K562 (cell line): ENCODE data around the gene WWOX. TPM values are rescaled to one million over a fixed set of nuclear protein-coding genes. Genes with fewer than 3 reads are reported as not detected.

Experiments
- ATAC-seq: fragments of 200-7000 bp; cut with Tn5 transposase; 3 replicates; pipeline ENCODE4 v1.9.1; 2020; ENCODE audit warnings: moderate library complexity
- BruUV-seq: library from RNA; stranded (reverse); fragments of 400-500 nt; replicated peaks from 2 replicates; lab custom pipeline; 2021; lab: Mats Ljungman, UMichigan
- CTCF ChIA-PET: fragments of 300-600 bp; formaldehyde crosslinking; extraction: SDS; loops from one replicate; lab custom pipeline; 2021; ENCODE audit warnings: low intra/inter-chr PET ratio; lab: Yijun Ruan, JAX
- POLR2A ChIA-PET: fragments of 300-600, 350-650 bp; sonication (Branson Sonifier 250); formaldehyde crosslinking; extraction: SDS; loops from one replicate; lab custom pipeline; 2021; ENCODE audit warnings: antibody characterized with exemption, inconsistent platforms; lab: Yijun Ruan, JAX
- DNase-seq, 4 experiments: peaks; one replicate each; pipeline versions ENCODE4 v3.0.0 to v3.0.0-alpha.2; 2011 to 2018; ENCODE audit warnings: low spot score in 3 of 4, mixed read lengths in 3 of 4; ENCODE audit errors: extremely low read depth in 1 of 4
- FAIRE-seq: peaks from 2 replicates; lab custom pipeline; 2011; peaks lifted over from hg19 to GRCh38; lab: Jason Lieb, UNC
- H2AFZ ChIP-seq: 2 replicates; pipeline ENCODE4 v1.6.0; 2011; ENCODE audit warnings: low read depth, low read length, control low read depth, inconsistent platforms
- H3K27ac ChIP-seq: fragments of 200-600 bp; 3 replicates; pipeline ENCODE4 v1.8.0; 2011; ENCODE audit warnings: low read depth, mild to moderate bottlenecking, control low read depth, inconsistent platforms, low read length, moderate library complexity, mixed read lengths; ENCODE audit errors: extremely low read depth
- H3K27me3 ChIP-seq, 2 experiments: fragments of 300-600 bp in 1 of 2; 2 replicates in 1 of 2; 3 replicates in 1 of 2; pipeline versions ENCODE4 v1.6.0 to v1.8.0; 2011; ENCODE audit warnings: inconsistent platforms in 2 of 2, low read length in 2 of 2, mild to moderate bottlenecking in 1 of 2, mixed read lengths in 1 of 2, moderate library complexity in 1 of 2; ENCODE audit not compliant: control insufficient read depth in 2 of 2, insufficient read depth in 2 of 2
- H3K36me3 ChIP-seq: fragments of 300-600 bp; 3 replicates; pipeline ENCODE4 v1.8.0; 2011; ENCODE audit warnings: mild to moderate bottlenecking, low read length, inconsistent platforms; ENCODE audit not compliant: control insufficient read depth, insufficient read depth
- H3K4me1 ChIP-seq, 2 experiments: fragments of 200-600 bp in 1 of 2; replicated peaks in 1 of 2; 2 replicates in 1 of 2; 3 replicates in 1 of 2; pipeline versions ENCODE4 v1.5.1 to v1.8.0; 2011; ENCODE audit warnings: inconsistent platforms in 2 of 2, low read length in 2 of 2, mild to moderate bottlenecking in 1 of 2, mixed read lengths in 1 of 2, moderate library complexity in 1 of 2; ENCODE audit not compliant: control insufficient read depth in 2 of 2, insufficient read depth in 2 of 2
- H3K4me2 ChIP-seq: 2 replicates; pipeline ENCODE4 v1.6.1; 2011; ENCODE audit warnings: low read length, control low read depth, inconsistent platforms, mixed read lengths; ENCODE audit not compliant: insufficient read depth
- H3K4me3 ChIP-seq: fragments of 200-600 bp; sonication (generic), shearing (Covaris generic); 2 replicates; pipeline ENCODE4 v1.5.1; 2016; ENCODE audit warnings: control low read depth, inconsistent platforms
- H3K79me2 ChIP-seq: fragments of 200-600 bp; 3 replicates; pipeline ENCODE4 v1.8.0; 2011; ENCODE audit warnings: low read length, inconsistent platforms; ENCODE audit not compliant: control insufficient read depth, insufficient read depth
- H3K9ac ChIP-seq, 2 experiments: 2 replicates each; pipeline versions ENCODE4 v1.6.0 to v1.6.1; 2011; ENCODE audit warnings: low read depth in 2 of 2, low read length in 2 of 2, control low read depth in 1 of 2, inconsistent platforms in 1 of 2, mild to moderate bottlenecking in 1 of 2, mixed read lengths in 1 of 2; ENCODE audit not compliant: insufficient read depth in 1 of 2
- H3K9me1 ChIP-seq: one replicate; pipeline ENCODE4 v1.6.0; 2011; ENCODE audit warnings: inconsistent platforms, mild to moderate bottlenecking, low read length, moderate library complexity; ENCODE audit not compliant: control insufficient read depth, insufficient read depth
- H3K9me3 ChIP-seq: replicated peaks from 2 replicates; pipeline ENCODE4 v1.5.1; 2011; ENCODE audit warnings: low read depth, low read length, inconsistent platforms; ENCODE audit not compliant: control insufficient read depth, insufficient read depth
- H4K20me1 ChIP-seq: replicated peaks from 2 replicates; pipeline ENCODE4 v1.6.1; 2011; ENCODE audit warnings: low read length, inconsistent platforms, mixed read lengths; ENCODE audit not compliant: control insufficient read depth, insufficient read depth
- NCOA1 ChIP-seq: fragments of 450-650 bp; IDR thresholded peaks from 2 replicates; pipeline ENCODE4 v1.6.1; 2016; ENCODE audit warnings: low read depth
- RBM14 ChIP-seq: fragments of 200-400 bp; formaldehyde crosslinking; IDR thresholded peaks from 2 replicates; pipeline ENCODE4 v1.6.1; 2018; ENCODE audit warnings: low read depth, mild to moderate bottlenecking, low read length, moderate library complexity, borderline replicate concordance; ENCODE audit not compliant: insufficient read depth
- TAF7 ChIP-seq: fragments of 450-650 bp; IDR thresholded peaks from 2 replicates; pipeline ENCODE4 v1.6.1; 2016; ENCODE audit warnings: missing genetic modification characterization, missing compliant biosample characterization
- ZKSCAN1 ChIP-seq: fragments of 150-350 bp; IDR thresholded peaks from 2 replicates; pipeline ENCODE4 v1.6.1; 2016; ENCODE audit warnings: low read depth, low read length
- ZNF121 ChIP-seq: sonication (generic); formaldehyde crosslinking; conservative IDR thresholded peaks from 2 replicates; pipeline ENCODE4 v1.8.0; 2022; ENCODE audit warnings: missing genetic modification reagents
- ZNF23 ChIP-seq: fragments of 250-450 bp; sonication (Bioruptor Pico); IDR thresholded peaks from 2 replicates; pipeline ENCODE4 v1.4.0; 2020; ENCODE audit warnings: mild to moderate bottlenecking
- WGBS: fragments of 100-300 bp; shearing (Covaris generic); methylation state at CpG from one replicate; pipeline ENCODE4 v1.1.6; 2016; ENCODE audit warnings: low coverage, mixed read lengths; ENCODE audit not compliant: insufficient coverage; ENCODE audit errors: missing lambda C conversion rate; 5-methylcytosine and 5-hydroxymethylcytosine counted together
- in situ Hi-C: fragments of 300-500 bp; cut with MboI; formaldehyde crosslinking; loops from 4 replicates; pipeline ENCODE4 v1.15.0; 2018; ENCODE audit warnings: inconsistent platforms, mixed read lengths
- intact Hi-C: fragments of 100-400 bp; cut with micrococcal nuclease; formaldehyde crosslinking; loops from 2 replicates; pipeline ENCODE4 v1.14.2; 2022
- polyA plus RNA-seq, 8 experiments: library from polyadenylated mRNA; depleted of rRNA in 4 of 8; stranded (reverse) in 5 of 8; unstranded in 3 of 8; fragments of >200 nt; fragmentation: Nextera tagmentation in 2 of 8; fragmentation: Illumina TruSeq in 1 of 8; extraction: Ambion mirVana in 2 of 8; extraction: Trizol in 1 of 8; gene quantifications; 2 replicates each; pipeline versions ENCODE4 v1.2.1 to v1.2.3, GENCODE V29; 2011 to 2014; ENCODE audit warnings: inconsistent platforms in 1 of 8, missing spikeins in 1 of 8
- total RNA-seq, 7 experiments: library from RNA; depleted of rRNA in 6 of 7; stranded (reverse); fragments of >200 nt in 6 of 7; fragmentation: Illumina TruSeq in 2 of 7; extraction: Trizol in 2 of 7; gene quantifications; 2 replicates each; pipeline versions ENCODE4 v1.2.1 to v1.2.3, GENCODE V29; 2011 to 2021; ENCODE audit warnings: low replicate concordance in 1 of 7
- TF ChIP-seq, protein P1 (sequence below): fragments of 250-450 bp; sonication (Bioruptor Pico); IDR thresholded peaks from 2 replicates; pipeline ENCODE4 v1.4.0; 2020
- TF ChIP-seq, protein P2 (sequence below), 3 experiments: IDR thresholded peaks in 2 of 3; conservative IDR thresholded peaks in 1 of 3; 2 replicates each; pipeline ENCODE4 v1.5.1; 2011 to 2012; ENCODE audit warnings: low read length in 3 of 3, mild to moderate bottlenecking in 3 of 3, control low read depth in 2 of 3, improper control_type of control experiment in 1 of 3, inconsistent platforms in 1 of 3, low read depth in 1 of 3, mixed read lengths in 1 of 3, moderate library complexity in 1 of 3; ENCODE audit not compliant: insufficient read depth in 2 of 3
- TF ChIP-seq, protein P3 (sequence below): fragments of 250-450 bp; sonication (Bioruptor Pico); IDR thresholded peaks from 2 replicates; pipeline ENCODE4 v1.4.0; 2020; ENCODE audit warnings: borderline replicate concordance
- TF ChIP-seq, protein P4 (sequence below): fragments of 200-800 bp; sonication (Bioruptor generic); IDR thresholded peaks from 2 replicates; pipeline ENCODE4 v1.6.1; 2017; ENCODE audit warnings: missing genetic modification characterization, missing compliant biosample characterization

Gene WWOX
- total and polyA plus RNA-seq, 9 of the 15 experiments (the other 6 are each of a cell fraction or from before 2014, with no cell fraction given): 1.6 to 22.7 (median 8.1) TPM

DNA sequence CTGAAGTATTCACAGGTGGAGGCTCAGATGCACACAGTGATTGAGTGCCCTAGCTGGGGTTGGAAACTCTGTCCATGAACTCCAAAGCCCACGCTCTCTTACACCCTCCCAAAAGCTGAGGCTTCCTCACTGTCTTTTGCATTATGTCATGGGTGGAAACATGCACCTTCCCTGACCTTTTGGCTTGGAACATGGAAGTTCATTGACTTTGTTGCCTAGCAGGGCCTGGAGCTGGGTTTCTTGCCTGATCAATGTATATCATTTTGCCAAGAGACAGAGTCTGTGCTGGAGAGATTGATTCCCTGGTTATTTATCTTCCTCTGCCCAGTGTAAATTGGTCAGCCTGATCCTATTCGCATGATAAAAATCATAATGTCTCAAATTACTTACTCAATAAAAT is 942.7 kb downstream of the WWOX start (continued):
- TF ChIP-seq, protein P1, sequence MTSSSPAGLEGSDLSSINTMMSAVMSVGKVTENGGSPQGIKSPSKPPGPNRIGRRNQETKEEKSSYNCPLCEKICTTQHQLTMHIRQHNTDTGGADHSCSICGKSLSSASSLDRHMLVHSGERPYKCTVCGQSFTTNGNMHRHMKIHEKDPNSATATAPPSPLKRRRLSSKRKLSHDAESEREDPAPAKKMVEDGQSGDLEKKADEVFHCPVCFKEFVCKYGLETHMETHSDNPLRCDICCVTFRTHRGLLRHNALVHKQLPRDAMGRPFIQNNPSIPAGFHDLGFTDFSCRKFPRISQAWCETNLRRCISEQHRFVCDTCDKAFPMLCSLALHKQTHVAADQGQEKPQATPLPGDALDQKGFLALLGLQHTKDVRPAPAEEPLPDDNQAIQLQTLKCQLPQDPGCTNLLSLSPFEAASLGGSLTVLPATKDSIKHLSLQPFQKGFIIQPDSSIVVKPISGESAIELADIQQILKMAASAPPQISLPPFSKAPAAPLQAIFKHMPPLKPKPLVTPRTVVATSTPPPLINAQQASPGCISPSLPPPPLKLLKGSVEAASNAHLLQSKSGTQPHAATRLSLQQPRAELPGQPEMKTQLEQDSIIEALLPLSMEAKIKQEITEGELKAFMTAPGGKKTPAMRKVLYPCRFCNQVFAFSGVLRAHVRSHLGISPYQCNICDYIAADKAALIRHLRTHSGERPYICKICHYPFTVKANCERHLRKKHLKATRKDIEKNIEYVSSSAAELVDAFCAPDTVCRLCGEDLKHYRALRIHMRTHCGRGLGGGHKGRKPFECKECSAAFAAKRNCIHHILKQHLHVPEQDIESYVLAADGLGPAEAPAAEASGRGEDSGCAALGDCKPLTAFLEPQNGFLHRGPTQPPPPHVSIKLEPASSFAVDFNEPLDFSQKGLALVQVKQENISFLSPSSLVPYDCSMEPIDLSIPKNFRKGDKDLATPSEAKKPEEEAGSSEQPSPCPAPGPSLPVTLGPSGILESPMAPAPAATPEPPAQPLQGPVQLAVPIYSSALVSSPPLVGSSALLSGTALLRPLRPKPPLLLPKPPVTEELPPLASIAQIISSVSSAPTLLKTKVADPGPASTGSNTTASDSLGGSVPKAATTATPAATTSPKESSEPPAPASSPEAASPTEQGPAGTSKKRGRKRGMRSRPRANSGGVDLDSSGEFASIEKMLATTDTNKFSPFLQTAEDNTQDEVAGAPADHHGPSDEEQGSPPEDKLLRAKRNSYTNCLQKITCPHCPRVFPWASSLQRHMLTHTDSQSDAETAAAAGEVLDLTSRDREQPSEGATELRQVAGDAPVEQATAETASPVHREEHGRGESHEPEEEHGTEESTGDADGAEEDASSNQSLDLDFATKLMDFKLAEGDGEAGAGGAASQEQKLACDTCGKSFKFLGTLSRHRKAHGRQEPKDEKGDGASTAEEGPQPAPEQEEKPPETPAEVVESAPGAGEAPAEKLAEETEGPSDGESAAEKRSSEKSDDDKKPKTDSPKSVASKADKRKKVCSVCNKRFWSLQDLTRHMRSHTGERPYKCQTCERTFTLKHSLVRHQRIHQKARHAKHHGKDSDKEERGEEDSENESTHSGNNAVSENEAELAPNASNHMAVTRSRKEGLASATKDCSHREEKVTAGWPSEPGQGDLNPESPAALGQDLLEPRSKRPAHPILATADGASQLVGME (CRISPR knock-in tag): no peak

DNA sequence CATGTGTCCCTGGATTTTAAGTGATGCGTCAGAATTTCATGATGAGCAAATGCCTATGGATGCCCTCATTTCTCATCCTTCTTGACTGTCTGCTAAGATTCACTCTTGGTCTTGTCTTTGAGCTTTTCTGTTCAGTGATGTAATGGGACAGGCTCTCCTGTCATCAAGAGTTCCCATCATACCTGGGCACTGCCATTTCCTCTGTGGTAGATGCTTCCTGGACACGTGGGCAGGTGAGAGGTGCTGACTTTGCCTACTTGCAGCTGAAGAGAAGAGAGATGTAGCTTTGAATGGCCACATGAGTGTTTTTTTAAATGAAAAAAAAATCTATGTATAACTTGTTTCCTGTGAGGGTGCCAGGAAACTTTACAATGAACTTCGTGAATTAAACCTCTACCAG is 943.4 kb downstream of the WWOX start:
- Histone ChIP-seq H3K9me3 (no peaks in the 10 kb centered on the region), H2AFZ (no peak overlapping the region), H3K27me3 (peaks cover 3 to 8% of the 10 kb centered on the region in 2 experiments; a peak in 2 of 5 replicates), H3K79me2 (no peaks in the 10 kb centered on the region), H4K20me1 (no peaks in the 10 kb centered on the region), H3K4me1 (no peaks in the 10 kb centered on the region), H3K27ac (no peak overlapping the region), H3K9ac (no peak overlapping the region), H3K4me3 (no peak overlapping the region), H3K9me1 (no peaks in the 10 kb centered on the region), H3K36me3 (no peaks in the 10 kb centered on the region), H3K4me2 (no peak overlapping the region)
- DNase-seq (no peak), ATAC-seq (no peak), FAIRE-seq (no peak)
- POLR2A ChIA-PET: no interaction called here
- CTCF ChIA-PET: no interaction called here
- intact Hi-C loops: no loop called here
- in situ Hi-C loops: no loop called here
- WGBS: 0% methylated on average over 3 of the region's 3 CpGs
- no TSS peak for BruUV-seq
- TF ChIP-seq ZNF23 (CRISPR knock-in tag): no peak
- no peak for TF ChIP-seq ZKSCAN1
- no peak for TF ChIP-seq NCOA1
- TF ChIP-seq, protein P2, sequence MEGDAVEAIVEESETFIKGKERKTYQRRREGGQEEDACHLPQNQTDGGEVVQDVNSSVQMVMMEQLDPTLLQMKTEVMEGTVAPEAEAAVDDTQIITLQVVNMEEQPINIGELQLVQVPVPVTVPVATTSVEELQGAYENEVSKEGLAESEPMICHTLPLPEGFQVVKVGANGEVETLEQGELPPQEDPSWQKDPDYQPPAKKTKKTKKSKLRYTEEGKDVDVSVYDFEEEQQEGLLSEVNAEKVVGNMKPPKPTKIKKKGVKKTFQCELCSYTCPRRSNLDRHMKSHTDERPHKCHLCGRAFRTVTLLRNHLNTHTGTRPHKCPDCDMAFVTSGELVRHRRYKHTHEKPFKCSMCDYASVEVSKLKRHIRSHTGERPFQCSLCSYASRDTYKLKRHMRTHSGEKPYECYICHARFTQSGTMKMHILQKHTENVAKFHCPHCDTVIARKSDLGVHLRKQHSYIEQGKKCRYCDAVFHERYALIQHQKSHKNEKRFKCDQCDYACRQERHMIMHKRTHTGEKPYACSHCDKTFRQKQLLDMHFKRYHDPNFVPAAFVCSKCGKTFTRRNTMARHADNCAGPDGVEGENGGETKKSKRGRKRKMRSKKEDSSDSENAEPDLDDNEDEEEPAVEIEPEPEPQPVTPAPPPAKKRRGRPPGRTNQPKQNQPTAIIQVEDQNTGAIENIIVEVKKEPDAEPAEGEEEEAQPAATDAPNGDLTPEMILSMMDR (IDR thresholded peaks at IDR 0.05 in 2 of 3, conservative IDR thresholded peaks at IDR 0.05 in 1 of 3; ENCODE audit: insufficient read depth in 2 of 3, low read depth in 1 of 3, low read length in 3 of 3): no peak
- TF ChIP-seq, protein P3, sequence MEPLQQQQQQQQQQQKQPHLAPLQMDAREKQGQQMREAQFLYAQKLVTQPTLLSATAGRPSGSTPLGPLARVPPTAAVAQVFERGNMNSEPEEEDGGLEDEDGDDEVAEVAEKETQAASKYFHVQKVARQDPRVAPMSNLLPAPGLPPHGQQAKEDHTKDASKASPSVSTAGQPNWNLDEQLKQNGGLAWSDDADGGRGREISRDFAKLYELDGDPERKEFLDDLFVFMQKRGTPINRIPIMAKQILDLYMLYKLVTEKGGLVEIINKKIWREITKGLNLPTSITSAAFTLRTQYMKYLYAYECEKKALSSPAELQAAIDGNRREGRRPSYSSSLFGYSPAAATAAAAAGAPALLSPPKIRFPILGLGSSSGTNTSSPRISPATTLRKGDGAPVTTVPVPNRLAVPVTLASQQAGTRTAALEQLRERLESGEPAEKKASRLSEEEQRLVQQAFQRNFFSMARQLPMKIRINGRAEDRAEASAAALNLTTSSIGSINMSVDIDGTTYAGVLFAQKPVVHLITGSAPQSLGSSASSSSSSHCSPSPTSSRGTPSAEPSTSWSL (CRISPR knock-in tag): no peak
- TF ChIP-seq TAF7 (tag): no peak
- no peak for TF ChIP-seq RBM14
- no peak for TF ChIP-seq ZNF121 (CRISPR knock-in tag)
- TF ChIP-seq, protein P4, sequence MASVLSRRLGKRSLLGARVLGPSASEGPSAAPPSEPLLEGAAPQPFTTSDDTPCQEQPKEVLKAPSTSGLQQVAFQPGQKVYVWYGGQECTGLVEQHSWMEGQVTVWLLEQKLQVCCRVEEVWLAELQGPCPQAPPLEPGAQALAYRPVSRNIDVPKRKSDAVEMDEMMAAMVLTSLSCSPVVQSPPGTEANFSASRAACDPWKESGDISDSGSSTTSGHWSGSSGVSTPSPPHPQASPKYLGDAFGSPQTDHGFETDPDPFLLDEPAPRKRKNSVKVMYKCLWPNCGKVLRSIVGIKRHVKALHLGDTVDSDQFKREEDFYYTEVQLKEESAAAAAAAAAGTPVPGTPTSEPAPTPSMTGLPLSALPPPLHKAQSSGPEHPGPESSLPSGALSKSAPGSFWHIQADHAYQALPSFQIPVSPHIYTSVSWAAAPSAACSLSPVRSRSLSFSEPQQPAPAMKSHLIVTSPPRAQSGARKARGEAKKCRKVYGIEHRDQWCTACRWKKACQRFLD: no peak
